ENCODE results near the gene GALNT12.

GALNT12 gene

GRCh38 chr9:98834386-98834785 lies 26.9 kb downstream of the GALNT12 start:
- DNase-seq = no peak

GRCh38 chr9:98836206-98836605 lies 28.7 kb downstream of the GALNT12 start:
- DNase-seq = no peak

DNA sequence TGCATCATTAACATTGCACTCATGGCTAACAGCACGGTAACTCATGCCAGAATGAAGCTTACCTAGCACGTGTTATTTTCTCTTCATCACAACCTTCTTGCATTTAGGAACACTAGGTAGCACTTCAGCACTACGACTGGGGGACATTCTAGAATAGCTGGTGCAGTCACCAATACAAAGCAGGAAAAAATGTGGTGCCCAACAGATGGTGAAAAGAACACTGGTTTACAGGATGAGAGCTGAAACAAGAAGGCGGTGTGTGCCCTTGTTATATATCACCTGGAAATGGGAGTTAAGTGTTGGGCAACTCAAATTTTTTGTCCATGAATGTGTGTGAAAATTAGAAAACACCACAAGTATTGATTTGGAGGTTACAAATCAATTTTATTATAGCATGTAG lies 30.0 kb downstream of the GALNT12 start:
- DNase-seq = no peak

DNA sequence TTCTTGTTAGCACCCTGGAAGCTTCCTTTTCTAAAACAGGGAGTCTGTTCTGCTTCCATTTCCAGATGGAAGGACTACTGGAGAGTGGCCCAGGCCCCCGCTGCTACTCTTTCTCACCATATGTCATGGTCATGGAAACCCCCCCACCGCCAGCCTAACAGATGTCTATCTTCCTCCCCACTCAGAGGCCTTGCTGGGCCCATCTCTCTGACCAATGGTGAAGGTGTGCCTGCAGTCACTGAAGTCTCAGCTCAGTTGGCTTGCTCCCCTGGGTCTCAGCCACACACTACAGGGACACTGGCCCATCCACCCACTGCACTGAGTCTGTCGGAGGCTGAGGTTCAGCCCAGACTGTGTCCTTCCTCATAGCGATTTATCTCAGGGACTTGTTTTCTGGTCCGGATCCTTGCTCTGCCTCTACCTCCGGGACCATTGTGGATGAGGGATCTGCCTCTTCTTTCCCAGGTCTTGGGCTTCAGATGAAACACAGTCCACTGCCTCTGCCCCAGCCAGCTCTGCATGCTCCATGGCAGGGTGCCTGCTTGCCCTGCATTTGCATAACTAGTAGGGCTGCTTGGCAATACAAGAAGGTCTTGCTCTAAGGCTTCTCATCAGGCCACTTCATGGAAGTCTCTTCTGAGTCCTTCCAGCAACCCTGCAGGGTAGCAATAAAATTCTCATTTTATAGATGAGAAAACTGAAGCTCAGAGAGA lies 30.8 kb downstream of the GALNT12 start:
- no peak for DNase-seq

DNA sequence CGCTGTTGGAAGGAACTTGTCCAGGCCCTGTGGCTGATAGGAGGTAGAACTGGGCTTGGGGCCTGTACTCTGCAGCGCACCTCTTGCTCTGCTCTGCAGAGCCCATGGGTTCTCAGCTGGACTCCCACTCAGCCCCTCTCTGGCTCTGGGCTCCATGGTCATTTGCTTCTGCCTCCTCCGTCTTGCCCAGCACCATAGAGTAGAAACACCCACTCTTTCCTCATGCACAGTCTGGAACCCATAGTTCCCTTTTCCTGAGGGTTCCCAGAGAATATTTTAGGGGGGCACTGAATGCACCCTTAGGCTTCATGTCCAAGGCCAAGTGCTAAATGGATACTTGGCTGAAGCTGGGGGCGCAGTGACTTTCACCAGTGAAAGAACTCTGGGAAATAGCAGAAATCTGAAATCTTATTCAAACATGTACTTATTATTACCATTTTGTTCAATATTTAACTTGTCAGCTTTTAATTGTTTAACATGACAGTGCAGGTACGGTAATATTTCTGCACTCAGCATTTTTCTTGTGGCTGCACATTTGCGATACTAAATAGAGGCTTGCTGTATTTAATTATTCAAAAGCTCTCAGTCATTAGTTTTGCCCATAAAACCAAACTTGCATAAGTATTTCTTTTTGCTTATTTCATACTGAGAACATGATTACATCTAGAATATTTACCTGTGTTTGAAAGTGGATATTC lies 31.5 kb downstream of the GALNT12 start:
- DNase-seq = no peak

GRCh38 chr9:98839724-98840123 lies 32.3 kb downstream of the GALNT12 start:
- no peak for DNase-seq

- DNase-seq = no peak
These were observed 35.0 kb downstream of the GALNT12 start for GRCh38 chr9:98842510-98842909.

GRCh38 chr9:98846081-98846480 lies 38.6 kb downstream of the GALNT12 start:
- DNase-seq = no peak

- DNase-seq = no peak
These were observed 39.4 kb downstream of the GALNT12 start for GRCh38 chr9:98846879-98847278.

DNA sequence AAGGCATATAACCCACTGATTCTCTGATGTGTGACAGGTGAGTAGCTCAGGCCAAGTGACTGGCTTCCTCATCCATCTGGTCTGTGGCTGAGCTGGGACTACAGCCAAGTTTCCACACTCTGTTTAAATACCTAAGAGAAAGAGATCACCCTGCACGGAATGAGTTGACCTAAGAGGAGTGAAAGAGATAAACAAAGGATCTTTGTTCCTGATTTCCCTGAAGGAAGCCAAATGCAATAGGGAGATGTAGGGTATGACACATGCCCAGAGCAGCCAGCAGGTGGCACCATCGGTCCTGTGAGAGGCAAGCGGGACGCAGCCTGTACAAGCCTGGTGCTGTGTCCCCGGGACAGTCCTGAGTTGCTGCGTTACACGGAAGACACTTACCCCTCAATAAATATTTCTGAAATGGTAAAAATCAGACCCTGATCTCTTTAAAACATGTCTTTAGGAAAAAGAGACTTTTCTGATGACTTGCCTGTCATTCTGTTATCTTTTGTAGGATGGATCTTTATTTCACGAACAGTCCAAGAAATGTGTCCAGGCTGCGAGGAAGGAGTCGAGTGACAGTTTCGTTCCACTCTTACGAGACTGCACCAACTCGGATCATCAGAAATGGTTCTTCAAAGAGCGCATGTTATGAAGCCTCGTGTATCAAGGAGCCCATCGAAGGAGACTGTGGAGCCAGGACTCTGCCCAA lies 41.1 kb downstream of the GALNT12 start:
- peak; percentile 77 for DNase-seq

DNA sequence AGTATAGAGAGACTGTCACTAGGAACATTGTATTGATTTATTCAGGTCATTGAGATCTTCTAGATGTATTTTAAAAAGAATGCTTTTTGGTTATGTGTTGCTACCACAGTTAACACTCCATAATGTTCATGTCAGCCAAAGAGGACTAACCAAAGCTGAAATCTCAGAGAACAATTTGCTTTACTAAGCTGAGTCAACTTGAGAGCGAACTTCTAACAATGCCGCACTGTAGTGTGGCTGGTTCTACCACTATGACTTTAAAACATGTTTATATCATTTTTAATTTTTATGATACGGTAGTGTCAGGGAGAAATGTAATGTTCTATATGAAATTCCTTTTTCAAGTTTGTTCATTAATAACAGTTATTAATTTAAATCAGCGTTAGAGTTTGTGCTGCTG lies 42.1 kb downstream of the GALNT12 start:
- DNase-seq = no peak

DNA sequence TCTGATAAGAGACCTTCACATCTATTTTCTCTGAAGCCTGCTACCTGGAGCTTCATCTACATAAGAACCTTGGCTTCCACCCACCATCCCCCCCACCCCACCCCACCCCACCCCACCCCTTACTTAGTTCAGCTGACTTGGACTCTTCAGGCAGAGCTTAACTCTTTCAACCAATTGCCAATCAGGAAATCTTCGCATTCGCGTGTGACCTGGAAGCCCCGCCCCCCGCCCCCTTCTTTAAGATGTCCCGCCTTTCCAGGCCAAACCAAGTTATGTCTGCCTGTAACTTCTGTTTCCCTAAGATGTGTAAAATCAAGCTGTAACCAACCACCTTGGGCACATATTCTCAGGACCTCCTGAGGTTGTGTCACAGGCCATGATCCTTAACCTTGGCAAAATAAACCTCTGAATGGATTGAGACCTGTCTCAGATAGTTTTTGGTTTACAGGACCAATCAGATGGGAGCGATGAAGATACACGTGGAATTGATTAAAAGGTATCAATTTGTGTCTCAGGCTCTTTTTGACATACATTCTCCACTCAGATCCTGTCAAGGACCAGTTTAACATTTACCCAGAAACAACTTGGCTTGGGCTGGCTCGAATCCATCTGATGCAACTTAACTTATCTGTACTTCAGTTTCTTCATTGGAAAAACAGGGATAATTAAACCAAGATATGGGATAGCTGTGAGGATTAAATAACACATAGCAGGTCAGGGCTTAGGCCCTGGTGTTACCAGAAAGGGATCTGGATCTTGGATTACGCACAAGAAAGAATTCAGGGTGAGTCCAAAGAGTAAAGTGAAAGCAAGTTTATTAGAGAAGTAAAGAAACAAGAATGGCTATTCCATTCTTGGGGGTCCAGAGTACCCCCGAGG lies 43.6 kb downstream of the GALNT12 start:
- no peak for DNase-seq

DNA sequence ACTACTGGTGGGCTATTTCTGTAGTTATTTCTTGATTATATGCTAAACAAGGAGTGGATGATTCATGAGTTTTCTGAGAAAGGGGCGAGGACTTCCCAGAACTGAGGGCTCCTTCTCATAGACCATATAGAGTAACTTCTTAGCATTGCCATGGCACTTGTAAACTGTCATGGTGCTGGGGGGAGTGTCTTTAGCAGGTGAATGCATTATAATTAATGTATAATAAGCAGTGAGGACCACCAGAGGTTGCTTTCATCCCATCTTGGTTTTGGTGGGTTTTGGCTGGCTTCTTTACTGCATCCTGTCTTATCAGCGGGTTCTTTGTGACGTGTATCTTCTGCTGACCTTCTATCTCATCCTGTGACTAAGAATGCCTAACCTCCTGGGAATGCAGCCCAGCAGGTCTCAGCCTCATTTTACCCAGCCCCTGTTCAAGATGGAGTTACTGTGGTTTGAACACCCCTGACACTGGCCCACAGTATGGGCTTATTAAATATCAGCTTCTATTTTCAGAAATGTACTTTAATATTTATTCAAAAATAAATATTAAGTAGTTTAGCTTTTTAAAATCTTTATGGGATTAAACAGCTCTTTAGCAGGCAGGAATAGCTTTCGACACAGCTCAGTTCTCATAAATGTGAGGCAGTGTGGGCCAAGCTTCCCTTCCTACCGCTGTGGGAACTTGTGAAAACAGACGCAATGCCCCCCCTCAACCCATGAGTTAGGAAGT lies 44.4 kb downstream of the GALNT12 start:
- peak; percentile 56 for DNase-seq

- no peak for DNase-seq
These were observed 44.9 kb downstream of the GALNT12 start for GRCh38 chr9:98852460-98852734.

DNA sequence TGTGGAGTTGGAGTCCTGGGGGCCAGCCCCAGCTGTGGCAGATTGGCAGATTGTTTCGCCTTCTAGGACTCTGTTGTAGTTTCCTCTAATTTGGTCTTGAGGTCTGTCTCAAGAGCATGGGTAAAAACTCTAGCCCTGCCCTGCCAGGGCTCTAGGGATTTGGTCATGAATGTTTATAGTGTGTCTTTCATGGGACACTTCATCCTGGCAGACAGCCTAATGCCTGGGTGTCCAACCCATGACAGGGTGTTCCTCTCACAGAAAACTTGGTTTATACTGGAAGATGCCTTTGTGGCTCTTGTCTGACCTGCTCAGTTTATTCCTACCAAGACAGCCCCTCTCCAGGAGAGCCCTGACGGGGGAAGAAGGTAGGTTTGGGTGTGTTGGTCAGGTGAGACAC lies 45.5 kb downstream of the GALNT12 start:
- no peak for DNase-seq

- DNase-seq = no peak
These were observed 46.8 kb downstream of the GALNT12 start for GRCh38 chr9:98854266-98854665.

DNA sequence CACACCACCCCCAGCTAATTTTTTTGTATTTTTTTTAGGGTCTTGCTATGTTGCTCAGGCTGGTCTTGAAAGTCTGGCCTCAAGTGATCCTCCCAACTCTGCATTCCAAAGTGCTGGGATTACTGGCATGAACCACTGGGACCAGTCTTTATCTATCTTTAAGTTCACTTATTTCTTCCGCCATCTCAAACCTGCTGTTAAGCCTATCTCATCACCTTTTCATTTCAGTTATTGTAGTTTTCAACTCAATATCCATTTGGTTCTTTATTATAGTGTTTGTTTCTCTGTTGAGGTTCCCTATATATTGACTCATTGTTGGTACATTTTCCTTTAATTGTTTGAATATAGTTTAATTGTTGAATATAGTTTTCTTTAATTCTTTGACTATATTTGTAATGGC lies 48.1 kb downstream of the GALNT12 start:
- DNase-seq = no peak

DNA sequence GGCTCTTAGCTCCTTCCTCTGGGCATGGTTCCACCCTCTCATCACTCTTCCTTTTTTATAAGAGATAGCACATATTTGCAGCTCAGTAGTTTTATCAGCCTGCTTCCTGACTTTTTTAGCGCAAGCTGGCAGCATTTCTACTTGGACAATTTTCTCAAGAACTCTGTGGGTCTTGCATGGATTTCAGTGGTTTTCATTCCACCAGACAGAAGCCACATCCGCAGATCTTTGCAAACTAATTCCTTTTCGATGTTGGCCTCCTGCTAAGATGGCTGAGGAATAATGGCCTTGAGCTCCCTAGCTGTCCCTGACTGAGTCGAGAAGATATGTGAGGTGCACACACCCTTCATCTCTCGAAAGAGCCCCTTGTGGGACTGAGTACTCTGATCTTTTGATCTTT lies 49.5 kb downstream of the GALNT12 start:
- no peak for DNase-seq

DNA sequence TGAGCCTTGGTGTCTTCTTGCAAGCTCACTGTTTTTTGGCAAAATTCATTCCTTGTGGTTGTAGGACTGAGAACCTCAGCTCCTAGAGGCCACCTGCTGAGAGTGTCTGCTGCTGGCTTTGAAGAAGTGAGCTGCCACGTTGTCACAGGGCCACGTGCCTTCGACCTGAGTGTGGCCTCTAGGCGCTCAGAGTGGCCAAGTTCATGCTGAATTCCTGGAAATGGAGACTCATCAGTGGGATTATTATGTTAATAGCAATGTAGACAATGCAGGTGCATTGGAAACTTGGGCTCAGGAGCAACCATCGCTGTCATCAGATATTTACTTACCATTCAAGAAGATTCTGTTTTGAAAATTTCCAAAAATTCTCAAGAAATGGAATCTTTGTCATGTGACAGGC lies 52.5 kb downstream of the GALNT12 start:
- DNase-seq = no peak

- no peak for DNase-seq
These were observed 53.4 kb downstream of the GALNT12 start for GRCh38 chr9:98860871-98861293.

DNA sequence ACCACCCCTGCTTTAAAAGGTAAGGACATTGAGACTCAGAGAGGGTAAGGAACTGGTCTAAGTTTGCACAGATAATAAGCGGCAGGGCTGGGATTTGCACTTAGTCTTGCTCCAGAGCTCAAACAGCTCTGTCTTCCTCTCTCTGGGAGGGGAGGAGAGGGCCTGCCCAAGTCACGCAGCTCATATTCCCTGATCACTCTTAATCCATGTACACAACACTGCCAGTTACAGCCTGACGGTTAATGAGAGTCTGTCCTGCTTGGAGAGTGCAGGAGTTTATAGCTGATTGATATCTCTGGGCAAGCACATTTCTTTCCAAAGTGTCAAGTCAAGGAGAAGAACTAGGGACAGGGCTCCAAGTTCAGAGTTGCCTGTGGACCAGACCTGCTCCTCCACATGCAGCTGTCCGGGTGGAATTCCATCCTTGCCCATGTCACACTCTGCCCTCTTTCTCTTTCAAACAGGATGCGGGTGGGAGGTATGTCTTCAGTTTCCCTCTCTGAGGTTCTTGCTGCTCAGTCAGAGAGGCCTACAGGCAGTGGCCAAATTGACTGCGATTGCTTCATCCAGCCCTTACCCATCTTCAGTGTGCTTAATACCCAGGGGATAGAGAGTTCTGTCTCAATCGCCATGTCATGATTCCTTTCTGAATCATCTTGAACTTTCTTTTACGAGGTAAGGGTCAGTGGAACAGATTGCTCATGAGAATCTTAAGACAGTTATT lies 54.5 kb downstream of the GALNT12 start:
- DNase-seq = no peak

DNA sequence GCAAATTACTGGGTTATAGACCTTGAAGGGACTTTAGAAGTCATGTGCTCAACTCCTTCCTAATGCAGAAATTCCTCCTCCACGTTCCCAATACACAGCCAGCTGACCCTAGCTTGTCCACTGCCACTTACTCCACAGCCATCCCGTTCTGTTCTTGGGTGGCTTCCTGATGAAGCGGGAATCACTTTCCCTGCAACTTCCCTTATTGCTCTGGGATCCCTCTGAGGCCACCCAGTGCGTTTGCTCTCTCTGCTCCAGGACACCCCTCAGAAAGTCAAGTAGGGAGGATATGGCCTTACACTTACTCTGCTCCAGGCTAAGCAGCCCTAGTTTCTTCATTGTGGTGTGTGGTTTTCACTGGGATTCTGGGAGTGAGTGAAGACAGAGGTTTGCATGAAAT lies 55.5 kb downstream of the GALNT12 start:
- DNase-seq = no peak

All from stimulated activated CD4-positive, alpha-beta T cell treated with anti-CD3 and anti-CD28 coated beads, Interleukin-1b, Interleukin-23, amount 100 ng/mL, for 48 hours (primary cell).